Measurements from ENCODE around the gene MXRA8.

MXRA8 gene

DNA sequence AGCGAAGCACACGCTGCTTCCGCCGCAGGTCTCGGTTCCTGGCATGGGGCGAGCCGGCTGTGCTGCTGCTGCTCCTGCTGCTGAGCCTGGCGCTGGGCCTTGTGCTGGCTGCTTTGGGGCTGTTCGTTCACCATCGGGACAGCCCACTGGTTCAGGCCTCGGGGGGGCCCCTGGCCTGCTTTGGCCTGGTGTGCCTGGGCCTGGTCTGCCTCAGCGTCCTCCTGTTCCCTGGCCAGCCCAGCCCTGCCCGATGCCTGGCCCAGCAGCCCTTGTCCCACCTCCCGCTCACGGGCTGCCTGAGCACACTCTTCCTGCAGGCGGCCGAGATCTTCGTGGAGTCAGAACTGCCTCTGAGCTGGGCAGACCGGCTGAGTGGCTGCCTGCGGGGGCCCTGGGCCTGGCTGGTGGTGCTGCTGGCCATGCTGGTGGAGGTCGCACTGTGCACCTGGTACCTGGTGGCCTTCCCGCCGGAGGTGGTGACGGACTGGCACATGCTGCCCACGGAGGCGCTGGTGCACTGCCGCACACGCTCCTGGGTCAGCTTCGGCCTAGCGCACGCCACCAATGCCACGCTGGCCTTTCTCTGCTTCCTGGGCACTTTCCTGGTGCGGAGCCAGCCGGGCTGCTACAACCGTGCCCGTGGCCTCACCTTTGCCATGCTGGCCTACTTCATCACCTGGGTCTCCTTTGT, 24.7 kb downstream of the MXRA8 start:
- no peak for DNase-seq

DNA sequence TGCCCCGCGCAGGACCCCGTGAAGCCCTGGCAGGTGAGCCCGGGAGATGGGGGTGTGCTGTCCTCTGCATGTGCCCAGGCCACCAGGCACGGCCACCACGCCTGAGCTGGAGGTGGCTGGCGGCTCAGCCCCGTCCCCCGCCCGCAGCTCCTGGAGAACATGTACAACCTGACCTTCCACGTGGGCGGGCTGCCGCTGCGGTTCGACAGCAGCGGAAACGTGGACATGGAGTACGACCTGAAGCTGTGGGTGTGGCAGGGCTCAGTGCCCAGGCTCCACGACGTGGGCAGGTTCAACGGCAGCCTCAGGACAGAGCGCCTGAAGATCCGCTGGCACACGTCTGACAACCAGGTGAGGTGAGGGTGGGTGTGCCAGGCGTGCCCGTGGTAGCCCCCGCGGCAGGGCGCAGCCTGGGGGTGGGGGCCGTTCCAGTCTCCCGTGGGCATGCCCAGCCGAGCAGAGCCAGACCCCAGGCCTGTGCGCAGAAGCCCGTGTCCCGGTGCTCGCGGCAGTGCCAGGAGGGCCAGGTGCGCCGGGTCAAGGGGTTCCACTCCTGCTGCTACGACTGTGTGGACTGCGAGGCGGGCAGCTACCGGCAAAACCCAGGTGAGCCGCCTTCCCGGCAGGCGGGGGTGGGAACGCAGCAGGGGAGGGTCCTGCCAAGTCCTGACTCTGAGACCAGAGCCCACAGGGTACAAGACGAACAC, 25.4 kb downstream of the MXRA8 start:
- DNase-seq, result no peak

DNA sequence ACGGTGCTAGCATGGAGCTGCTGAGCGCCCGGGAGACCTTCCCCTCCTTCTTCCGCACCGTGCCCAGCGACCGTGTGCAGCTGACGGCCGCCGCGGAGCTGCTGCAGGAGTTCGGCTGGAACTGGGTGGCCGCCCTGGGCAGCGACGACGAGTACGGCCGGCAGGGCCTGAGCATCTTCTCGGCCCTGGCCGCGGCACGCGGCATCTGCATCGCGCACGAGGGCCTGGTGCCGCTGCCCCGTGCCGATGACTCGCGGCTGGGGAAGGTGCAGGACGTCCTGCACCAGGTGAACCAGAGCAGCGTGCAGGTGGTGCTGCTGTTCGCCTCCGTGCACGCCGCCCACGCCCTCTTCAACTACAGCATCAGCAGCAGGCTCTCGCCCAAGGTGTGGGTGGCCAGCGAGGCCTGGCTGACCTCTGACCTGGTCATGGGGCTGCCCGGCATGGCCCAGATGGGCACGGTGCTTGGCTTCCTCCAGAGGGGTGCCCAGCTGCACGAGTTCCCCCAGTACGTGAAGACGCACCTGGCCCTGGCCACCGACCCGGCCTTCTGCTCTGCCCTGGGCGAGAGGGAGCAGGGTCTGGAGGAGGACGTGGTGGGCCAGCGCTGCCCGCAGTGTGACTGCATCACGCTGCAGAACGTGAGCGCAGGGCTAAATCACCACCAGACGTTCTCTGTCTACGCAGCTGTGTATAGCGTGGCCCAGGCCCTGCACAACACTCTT, 26.2 kb downstream of the MXRA8 start:
- DNase-seq, result no peak

DNA sequence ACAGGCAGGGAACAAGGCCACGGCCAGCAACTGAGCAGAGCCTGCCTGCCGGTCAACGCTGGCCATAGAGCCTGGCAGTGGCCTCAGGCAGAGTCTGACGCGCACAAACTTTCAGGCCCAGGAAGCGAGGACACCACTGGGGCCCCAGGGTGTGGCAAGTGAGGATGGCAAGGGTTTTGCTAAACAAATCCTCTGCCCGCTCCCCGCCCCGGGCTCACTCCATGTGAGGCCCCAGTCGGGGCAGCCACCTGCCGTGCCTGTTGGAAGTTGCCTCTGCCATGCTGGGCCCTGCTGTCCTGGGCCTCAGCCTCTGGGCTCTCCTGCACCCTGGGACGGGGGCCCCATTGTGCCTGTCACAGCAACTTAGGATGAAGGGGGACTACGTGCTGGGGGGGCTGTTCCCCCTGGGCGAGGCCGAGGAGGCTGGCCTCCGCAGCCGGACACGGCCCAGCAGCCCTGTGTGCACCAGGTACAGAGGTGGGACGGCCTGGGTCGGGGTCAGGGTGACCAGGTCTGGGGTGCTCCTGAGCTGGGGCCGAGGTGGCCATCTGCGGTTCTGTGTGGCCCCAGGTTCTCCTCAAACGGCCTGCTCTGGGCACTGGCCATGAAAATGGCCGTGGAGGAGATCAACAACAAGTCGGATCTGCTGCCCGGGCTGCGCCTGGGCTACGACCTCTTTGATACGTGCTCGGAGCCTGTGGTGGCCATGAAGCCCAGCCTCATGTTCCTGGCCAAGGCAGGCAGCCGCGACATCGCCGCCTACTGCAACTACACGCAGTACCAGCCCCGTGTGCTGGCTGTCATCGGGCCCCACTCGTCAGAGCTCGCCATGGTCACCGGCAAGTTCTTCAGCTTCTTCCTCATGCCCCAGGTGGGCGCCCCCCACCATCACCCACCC, 27.0 kb downstream of the MXRA8 start, which contains the start of gene TAS1R3:
Gene TAS1R3 (plus strand): TSS at position 213 of the 898 bp plus-strand sequence. CDS start 66 bp downstream, at position 279.
- DNase-seq, result no peak

DNA sequence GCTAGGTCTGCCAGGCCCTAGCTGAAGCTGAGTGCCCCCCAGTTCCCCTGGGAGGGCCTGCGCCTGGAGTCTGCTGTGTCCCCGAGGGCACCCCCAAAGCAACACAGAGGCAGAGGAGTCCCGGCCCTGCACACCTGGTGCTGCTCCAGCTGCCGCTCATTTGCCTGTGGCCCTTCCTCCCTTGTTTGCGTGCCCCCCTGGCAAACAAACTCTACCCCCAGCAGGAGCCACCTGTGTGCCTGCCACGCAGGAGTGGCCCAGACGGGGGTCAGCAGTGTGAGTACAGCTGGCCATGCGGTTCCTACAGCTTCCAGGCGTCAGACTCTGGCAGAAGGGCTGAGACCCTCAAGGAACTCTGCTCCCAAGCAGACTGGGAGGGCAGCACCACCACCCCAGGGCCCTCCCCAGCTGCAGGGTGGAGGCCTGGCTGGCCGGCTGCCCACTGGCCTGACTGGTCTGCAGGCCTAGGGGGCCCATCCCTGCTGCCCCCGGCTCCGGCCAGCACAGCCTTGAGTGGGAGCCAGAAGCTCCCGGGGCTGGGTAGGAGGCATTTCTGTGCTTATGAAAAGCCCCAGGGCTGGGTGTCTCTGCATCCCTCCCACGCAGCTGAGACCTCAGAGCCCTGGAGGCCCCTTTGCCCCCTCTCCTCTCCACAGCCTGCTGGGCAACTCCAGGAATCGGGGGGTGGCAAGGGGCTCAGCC, 27.8 kb downstream of the MXRA8 start:
- no peak for DNase-seq

DNA sequence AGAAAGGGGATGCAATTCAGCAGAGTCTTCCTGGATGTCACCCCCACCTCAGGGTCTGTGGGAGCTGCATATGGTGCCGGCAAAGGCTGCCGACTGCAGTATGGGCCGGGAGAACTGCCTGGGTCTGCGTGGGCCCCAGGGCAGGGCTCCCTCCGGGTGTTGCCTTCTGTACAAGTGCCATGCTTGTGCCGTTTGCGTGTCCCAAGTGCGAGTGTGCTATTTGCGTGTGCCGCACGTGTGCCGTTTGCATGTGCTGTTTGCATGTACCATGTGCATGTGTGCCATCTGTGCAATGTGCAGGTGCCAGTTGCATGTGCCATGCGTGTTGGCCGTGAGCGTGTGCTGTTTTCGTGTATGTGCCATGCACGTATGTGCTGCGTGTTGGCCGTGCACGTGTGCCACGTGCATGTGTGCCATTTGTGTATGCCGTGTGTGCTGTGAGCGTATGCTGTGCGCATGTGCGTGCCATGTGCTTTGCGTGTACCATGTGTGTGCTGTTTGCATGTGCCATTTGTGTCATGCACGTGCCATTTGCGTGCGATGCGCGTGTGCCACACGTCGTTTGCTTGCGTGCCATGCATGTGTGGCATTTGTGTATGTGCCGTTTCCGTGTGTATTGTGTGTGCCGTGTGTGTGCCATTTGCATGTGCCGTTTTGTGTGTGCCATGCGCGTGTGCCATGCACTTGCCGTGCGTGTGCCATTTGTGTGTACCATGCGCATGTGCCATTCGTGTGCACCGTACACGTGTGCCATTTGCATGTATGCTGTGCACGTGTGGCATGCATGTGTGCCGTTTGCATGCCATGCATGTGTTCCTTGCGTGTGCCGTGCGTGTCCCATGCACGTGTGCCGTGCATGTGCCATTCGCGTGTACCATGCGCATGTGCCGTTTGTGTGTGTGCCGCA, 28.8 kb downstream of the MXRA8 start:
- no peak for DNase-seq

DNA sequence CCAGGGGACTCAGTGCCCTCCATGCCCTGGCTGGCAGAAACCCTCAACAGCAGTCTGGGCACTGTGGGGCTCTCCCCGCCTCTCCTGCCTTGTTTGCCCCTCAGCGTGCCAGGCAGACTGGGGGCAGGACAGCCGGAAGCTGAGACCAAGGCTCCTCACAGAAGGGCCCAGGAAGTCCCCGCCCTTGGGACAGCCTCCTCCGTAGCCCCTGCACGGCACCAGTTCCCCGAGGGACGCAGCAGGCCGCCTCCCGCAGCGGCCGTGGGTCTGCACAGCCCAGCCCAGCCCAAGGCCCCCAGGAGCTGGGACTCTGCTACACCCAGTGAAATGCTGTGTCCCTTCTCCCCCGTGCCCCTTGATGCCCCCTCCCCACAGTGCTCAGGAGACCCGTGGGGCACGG, 30.1 kb downstream of the MXRA8 start:
- no peak for DNase-seq

DNA sequence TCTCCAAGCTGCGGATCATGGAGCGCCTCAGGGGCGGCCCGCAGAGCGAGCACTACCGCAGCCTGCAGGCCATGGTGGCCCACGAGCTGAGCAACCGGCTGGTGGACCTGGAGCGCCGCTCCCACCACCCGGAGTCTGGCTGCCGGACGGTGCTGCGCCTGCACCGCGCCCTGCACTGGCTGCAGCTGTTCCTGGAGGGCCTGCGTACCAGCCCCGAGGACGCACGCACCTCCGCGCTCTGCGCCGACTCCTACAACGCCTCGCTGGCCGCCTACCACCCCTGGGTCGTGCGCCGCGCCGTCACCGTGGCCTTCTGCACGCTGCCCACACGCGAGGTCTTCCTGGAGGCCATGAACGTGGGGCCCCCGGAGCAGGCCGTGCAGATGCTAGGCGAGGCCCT, 31.1 kb downstream of the MXRA8 start:
- DNase-seq, result no peak

DNA sequence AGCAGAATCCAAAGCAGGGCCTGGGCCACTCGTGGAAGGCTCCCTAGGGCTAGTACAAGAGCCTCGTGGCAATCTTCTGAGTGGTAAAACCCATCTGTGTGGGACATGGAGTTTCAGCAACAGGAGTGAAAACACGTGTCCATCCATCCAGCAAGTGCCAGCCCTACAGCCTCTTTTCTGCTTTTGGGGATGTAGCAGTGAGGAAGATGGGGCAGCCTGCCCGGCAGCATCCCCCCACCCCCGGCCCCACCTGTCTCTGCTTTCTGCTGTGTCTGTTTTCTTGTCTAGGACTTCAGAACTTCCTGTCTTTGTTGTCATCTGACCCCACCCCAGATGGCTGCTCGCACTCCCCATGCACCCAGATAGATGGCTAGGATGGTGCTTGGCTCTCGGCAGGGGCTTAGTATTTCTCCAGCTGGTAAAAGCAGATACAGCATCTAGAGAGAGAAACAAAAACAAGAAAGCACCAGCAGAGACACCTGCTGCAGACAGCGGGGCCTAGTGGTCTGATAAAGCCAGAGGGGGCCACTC, 32.2 kb downstream of the MXRA8 start:
- no peak for DNase-seq

DNA sequence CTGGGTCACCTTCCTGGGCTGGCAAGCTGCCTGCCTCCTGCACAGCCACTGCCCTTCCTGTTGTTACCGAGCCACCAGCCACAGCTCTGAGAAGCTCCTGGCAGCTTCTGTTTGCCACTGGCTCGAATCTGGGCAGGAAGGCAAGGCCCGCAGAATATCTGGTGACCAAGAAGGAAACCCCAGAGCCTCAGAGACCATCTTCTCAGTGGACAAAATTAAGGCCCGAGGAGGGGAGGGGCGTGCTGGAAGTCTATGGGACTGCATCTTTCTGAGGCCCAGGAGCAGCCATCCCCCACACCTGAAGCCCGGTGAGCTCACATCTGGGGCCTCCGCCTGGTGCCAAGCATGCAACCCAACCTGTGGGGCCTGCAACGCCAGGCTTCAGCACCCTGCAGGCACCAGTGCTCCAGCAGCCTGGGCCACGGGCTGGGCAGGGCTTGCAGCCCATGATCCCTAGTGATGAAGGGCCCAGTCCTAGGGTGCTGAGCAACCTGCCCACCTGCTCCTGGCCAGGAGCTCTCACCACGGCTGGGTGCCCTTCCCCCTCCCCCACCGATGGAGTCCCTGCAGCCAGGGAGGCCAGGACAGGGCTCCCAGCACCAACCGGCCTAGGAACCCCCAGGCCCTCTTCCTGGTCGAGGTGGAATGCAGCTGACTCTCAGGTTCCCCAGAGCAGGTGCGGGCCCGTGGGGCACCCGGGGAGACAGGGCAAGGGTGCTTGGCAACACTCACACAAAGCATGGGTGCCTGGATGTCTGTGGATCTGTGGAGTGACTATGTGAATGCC, 32.9 kb downstream of the MXRA8 start:
- no peak for DNase-seq

DNA sequence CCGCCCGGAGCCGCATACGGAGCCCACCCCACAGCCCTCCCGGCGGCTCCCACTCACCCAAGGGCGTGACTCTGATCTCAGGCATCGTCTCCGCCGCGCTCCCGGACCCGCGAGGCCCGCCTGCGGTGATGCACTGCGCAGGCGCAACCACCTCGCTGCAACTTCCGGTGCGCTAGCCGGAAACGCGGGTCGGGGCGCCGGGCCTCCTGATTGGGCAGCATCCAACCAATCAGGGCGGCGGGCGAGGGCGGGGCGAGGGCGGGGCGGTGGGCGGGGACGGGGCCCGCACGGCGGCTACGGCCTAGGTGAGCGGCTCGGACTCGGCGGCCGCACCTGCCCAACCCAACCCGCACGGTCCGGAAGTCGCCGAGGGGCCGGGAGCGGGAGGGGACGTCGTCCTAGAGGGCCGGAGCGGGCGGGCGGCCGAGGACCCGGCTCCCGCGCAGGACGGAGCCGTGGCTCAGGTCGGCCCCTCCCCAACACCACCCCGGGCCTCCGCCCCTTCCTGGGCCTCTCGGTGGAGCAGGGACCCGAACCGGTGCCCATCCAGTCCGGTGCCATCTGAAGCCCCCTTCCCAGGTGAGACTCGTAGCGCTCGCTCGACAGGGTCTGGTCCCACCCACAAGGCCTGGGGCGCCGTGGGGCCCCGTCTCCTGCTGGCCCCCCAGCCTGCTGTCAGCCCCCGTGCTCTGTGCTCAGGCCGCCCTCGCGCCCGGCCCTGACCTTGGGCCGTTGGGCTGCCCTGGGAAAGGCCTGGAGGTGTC, 33.6 kb downstream of the MXRA8 start, which contains the start of the genes CPTP and INTS11:
Gene CPTP (plus strand): TSS at position 279 of the 764 bp plus-strand sequence. CDS start 2,109 bp downstream, outside the sequence.
Gene INTS11 (minus strand): TSS at position 137 of the 764 bp plus-strand sequence. CDS start 52 bp downstream, at position 85.
- DNase-seq, result peak; percentile 96

DNA sequence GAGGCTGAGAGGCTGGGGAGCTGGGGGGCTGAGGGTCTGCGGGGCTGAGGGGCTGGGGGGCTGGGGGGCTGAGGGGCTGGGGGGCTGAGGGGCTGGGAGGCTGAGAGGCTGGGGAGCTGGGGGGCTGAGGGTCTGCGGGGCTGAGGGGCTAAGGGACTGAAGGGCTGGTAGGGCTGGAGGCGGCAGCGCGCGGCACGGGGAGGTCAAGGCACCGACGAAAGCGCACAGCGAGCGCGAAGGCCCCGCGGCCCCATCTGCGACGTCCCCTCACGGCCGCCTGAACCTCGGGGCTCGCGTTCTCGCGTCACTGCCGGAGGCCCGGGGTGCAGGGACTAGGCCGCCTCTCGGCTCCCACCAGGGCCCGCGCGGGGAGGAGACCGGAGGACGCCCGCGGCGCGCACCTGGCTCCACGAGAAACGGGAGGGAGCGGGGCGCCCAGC, 34.3 kb downstream of the MXRA8 start:
- DNase-seq, result no peak

DNA sequence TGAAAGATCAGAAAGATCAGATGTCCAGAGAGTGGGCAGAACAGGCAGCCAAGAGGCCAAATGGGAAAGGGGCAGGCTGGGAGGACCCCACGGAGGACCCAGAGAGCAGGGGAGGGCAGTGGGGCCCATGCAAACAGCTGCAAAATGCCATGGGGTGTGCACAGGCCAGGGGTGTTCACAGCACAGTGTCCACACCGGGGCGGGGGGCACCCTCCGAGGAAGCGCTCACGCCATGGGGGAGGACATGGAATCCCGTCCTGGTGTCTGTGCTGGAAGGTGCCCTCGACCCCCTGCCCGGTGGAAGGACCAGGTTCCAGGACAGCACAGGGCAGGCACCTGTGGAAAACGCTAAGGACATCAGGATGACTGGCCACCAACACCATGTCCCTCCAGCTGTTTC, 35.4 kb downstream of the MXRA8 start:
- no peak for DNase-seq

DNA sequence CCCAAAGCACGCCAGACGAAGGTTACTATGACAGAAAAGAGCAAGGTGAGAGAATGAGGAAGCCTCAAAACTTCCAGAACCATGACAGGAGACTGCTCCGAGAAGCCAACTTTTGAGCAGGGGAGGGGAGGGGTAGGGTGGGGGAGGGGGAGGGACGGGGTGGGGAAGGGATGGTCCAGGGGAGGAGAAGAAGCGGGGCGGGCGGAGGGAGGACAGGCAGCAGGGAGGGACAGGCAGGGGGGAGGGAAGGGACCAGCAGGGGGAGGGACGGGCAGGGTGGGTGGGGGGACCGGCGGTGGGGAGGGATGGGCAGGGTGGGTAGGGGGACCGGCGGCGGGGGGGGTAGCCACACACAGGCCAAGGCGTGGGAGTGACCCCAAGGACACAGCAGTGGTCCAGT, 35.9 kb downstream of the MXRA8 start:
- no peak for DNase-seq

DNA sequence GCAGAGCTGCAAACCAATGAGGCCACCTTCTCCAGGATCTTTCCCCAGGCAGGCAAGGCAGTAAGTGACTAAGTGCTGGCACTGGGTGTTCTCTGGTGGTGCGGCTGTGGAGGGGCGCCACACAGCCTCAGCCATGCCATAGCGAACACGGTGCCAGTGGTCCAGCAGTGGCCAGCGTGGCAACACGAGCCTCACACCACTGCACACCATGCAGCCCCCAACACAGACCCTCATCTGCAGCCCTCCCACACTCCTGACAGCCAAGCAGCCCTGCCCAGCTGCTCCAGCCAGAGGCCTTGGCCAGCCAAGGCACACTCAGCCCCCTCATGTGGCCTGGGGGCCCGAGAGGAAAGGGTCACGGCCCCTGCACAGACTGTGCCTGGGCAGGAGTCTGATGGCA, 36.9 kb downstream of the MXRA8 start:
- no peak for DNase-seq

DNA sequence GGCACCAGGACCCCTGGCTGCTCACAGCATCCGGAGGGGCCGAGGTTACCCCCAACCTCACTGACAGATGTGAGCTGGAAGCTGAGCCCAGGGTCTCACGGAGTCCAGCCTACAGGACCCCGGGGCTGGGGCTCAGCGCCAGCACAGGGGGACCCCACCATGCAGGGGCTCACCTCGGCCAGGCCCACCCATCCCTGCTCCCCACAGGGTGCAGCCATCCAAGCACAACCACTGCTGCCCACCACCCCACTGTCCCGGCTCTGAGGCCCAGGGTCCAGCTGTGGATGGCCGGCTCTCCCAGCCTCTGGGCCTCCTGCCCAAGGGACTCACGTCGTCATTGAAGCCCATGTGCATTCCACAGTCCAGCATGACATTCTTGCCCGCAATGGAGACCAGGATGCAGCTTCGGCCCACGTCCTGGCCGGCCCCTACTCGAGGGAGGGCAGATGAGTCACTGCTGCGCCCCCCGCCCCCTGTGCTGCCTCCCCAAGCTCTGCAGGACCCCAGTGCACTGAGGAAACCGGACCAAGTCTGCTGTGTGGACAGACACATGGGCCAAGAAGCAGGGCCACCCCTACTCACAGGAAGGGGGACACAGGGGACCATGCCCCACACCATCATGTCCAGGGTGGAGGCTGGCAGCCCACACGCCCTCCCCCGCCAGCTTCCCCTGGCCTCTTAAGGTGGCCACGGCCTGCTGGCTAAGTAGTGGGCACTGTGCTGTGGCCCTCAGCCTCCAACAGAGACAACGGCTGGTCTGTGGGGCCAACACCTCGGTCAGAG, 37.5 kb downstream of the MXRA8 start:
- DNase-seq, result no peak

DNA sequence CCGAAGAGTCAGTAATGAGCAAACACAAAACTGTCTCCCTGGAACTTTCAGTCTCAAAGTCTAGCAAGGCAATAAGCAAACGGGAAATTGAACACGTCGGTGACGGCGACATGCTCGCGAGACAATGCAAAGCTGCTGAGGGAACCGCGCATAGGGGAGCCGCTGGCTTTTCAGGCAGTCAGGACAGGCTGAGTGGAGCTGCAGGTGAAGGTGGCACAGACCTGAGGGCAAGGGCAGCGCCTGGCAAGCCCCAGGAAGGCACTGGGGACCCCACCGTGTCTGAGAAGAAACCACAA, 38.8 kb downstream of the MXRA8 start:
- DNase-seq, result no peak

Data from femur (tissue), 1 donor.